ENCODE data around the gene SUGP1. TPM values are rescaled to one million over a fixed set of nuclear protein-coding genes. Genes with fewer than 3 reads are reported as not detected.

SUGP1 gene
- polyA plus RNA-seq, 3 donors = 50.3 to 56.4 (median 52.2) TPM

DNA sequence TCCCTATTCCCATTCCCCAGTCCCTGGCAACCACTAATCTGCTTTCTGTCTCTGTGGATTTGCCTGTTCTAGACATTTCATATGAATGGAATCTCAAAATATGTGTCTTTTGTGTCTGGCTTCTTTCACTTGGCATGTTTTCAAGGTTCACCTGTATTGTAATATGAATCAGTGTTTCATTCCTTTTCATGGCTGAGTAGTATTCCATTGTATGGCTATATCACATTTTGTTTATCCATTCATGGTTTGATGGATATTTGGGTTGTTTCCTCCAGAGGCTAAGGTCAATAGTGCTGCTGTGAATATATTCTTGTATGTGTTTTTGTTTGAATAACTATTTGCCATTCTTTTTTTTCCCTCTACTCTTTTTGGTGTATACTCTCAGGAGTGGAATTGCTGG lies 84.1 kb downstream of the SUGP1 start:
- DNase-seq (ENCODE audit: low read depth in 3 of 3, low spot score in 2 of 3) = no peak

DNA sequence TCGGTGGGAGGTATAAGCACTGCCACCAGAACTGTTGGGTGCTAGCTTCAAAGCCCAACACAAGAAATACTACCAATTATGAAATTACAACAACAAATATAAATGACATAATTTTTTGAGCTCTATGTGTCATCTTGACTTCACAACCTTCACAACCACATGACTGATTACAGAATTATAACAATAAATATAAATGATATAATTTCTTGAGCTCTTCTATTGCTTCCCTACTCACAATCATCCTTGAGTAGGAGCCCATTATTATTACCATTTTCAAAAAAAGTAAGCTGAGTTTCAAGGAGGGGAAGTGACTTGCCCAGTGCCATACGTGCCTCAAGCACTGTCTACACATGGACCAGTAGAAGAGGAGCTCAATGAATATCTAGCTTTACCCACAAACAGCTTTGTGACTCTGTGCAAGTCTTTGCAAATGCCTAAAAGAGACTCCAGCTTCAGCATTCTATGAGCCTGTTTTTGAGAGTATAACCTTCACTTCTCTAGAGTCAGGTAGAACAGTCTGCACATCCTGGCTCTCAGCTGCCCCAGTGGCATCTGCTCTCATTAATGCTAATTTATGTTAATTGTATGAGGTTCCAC lies 86.0 kb downstream of the SUGP1 start:
- DNase-seq (ENCODE audit: low read depth in 3 of 3, low spot score in 2 of 3) = no peak

DNA sequence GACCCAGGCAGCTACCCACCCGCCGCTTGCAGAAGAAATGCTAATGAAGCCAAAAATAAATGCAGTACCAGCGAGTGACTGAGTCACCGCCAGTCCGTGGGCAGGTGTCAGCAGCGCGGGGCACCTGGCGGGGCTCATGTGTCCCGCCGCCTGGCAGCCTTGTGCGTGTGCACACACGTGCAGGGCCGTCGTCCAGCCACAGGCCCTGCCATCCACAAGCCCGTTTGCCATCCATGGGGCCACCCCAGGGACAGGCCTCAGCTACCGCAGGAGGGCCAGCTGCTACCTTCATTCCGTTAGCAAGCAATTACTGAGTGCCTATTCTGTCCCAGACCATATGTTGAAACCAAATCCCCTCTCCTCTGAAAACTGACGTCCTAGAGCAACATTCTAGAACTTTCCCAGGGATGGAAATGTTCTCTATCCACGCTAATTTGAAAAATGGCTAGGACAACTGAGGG lies 88.0 kb downstream of the SUGP1 start:
- DNase-seq (ENCODE audit: low read depth in 3 of 3, low spot score in 2 of 3) = no peak

DNA sequence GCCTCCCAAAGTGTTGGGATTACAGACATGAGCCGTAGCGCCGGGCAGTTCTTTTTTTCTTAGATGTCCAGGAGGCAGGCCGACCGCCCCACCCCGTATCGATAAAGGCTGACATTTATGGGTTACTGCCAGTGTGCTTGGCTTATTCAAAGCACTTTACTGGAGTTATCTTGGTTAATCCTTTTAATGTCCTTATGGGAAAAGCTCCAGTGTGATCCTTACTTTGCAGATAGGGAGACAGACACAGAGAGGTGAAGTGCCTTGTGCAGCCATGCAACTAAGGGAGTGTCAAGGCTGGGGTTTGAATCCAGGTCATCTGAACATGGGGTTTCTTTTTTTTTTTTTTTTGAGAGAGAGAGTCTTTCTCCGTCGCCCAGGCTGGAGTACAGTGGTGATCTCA lies 89.3 kb downstream of the SUGP1 start:
- DNase-seq (ENCODE audit: low read depth in 3 of 3, low spot score in 2 of 3) = no peak

DNA sequence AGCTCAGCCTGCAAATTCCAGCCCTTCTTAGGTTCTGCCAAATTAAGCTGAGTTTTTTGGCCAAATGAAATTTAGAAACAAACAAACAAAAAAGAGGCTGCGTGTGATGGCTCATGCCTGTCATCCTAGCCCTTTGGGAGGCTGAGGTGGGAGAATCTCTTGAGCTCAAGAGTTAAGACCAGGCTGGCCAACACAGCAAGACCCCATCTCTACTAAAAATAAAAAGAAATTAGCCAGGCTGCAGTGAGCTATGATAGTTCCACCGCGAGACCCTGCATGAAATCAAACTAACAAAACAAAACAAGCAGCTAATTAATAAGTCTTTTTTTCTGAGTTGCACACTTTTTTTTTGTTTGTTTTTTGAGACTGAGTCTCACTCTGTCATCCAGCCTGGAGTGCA lies 90.6 kb downstream of the SUGP1 start:
- no peak for DNase-seq (ENCODE audit: low read depth in 3 of 3, low spot score in 2 of 3)

DNA sequence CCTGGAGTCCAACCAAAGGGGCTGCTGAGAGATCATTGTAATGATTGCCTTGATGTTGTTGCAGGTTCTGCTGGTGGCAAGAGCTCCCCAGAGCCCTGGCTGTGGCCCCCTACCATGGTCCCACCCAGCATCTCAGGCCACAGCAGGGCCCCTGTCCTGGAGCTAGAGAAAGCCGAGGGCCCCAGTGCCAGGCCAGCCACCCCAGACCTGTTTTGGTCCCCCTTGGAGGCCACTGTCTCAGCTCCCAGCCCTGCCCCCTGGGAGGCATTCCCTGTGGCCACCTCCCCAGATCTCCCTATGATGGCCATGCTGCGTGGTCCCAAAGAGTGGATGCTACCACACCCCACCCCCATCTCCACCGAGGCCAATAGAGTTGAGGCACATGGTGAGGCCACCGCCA lies 93.1 kb downstream of the SUGP1 start:
- DNase-seq (ENCODE audit: low read depth in 3 of 3, low spot score in 2 of 3) = no peak

DNA sequence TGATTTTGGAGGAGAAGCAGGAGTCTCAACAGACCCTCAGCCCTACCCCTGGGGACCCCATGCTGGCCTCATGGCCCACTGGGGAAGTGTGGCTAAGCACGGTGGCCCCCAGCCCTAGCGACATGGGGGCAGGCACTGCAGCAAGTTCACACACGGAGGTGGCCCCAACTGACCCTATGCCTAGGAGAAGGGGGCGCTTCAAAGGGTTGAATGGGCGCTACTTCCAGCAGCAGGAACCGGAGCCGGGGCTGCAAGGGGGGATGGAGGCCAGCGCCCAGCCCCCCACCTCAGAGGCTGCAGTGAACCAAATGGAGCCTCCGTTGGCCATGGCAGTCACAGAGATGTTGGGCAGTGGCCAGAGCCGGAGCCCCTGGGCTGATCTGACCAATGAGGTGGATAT lies 93.6 kb downstream of the SUGP1 start:
- DNase-seq (ENCODE audit: low read depth in 3 of 3, low spot score in 2 of 3) = no peak

DNA sequence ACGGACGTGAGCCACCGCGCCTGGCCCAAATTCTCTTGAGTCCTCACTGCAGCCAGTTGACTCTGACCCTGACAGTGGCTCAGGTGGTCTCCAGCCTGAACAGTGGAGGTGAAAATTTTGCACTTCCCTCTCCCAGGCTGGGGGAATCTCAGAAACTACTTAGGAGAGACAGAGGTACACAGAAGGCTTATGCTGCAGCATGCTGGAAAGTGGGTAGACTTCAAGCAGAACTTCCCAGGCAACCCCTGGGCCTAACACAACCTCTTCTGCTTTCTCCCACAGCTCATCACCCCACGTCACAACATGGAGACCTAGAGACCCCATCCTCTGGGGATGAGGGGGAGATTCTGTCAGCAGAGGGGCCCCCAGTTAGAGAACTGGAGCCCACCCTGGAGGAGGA lies 94.1 kb downstream of the SUGP1 start:
- DNase-seq (ENCODE audit: low read depth in 3 of 3, low spot score in 2 of 3) = no peak

Other genes with a start within 250 kb of the SUGP1 start
- gene TMEM161A, start 182.0 kb downstream of the SUGP1 start, polyA plus RNA-seq (ENCODE audit: insufficient read length in 3 of 3) = 10 to 100 TPM; 25.7 to 29.2 (median 28.6) TPM
- 1 to 10 TPM; 1.0 to 1.1 (median 1.1) TPM for gene MEF2B, start 150.2 kb downstream of the SUGP1 start, polyA plus RNA-seq (ENCODE audit: insufficient read length in 3 of 3)
- 10 to 100 TPM; 13.1 to 14.9 (median 13.2) TPM for gene BORCS8, start 128.4 kb downstream of the SUGP1 start, polyA plus RNA-seq (ENCODE audit: insufficient read length in 3 of 3)
- 10 to 100 TPM; 51.7 to 68.5 (median 57.1) TPM for gene RFXANK, start 128.3 kb downstream of the SUGP1 start, polyA plus RNA-seq (ENCODE audit: insufficient read length in 3 of 3)
- gene NR2C2AP, start 117.1 kb downstream of the SUGP1 start, polyA plus RNA-seq (ENCODE audit: insufficient read length in 3 of 3) = 10 to 100 TPM; 13.6 to 14.8 (median 13.8) TPM
- under 1 TPM; 0.01 to 0.07 (median 0.03) TPM for gene NCAN, start 108.6 kb downstream of the SUGP1 start, polyA plus RNA-seq (ENCODE audit: insufficient read length in 3 of 3)
- 1 to 10 TPM; 2.1 to 2.8 (median 2.4) TPM for gene TM6SF2, start 47.2 kb downstream of the SUGP1 start, polyA plus RNA-seq (ENCODE audit: insufficient read length in 3 of 3)
- gene MAU2, start 320 bp upstream of the SUGP1 start, polyA plus RNA-seq (ENCODE audit: insufficient read length in 3 of 3) = 10 to 100 TPM; 36.6 to 41.3 (median 38.6) TPM
- gene GATAD2A, start 85.2 kb upstream of the SUGP1 start, polyA plus RNA-seq (ENCODE audit: insufficient read length in 3 of 3) = 10 to 100 TPM; 37.3 to 49.0 (median 39.0) TPM
- 1 to 10 TPM in 1 of 3 donors, under 1 TPM in 2; 0.92 to 1.3 (median 0.97) TPM for gene TSSK6, start 195.0 kb upstream of the SUGP1 start, polyA plus RNA-seq (ENCODE audit: insufficient read length in 3 of 3)
- 100 to 1,000 TPM; 262 to 308 (median 285) TPM for gene NDUFA13, start 195.7 kb upstream of the SUGP1 start, polyA plus RNA-seq (ENCODE audit: insufficient read length in 3 of 3)
- 1 to 10 TPM; 3.3 to 5.3 (median 4.1) TPM for gene YJEFN3, start 208.4 kb upstream of the SUGP1 start, polyA plus RNA-seq (ENCODE audit: insufficient read length in 3 of 3)
- gene CILP2, start 217.8 kb upstream of the SUGP1 start, polyA plus RNA-seq (ENCODE audit: insufficient read length in 3 of 3) = under 1 TPM; 0.12 to 0.15 (median 0.13) TPM